Cerebellar nuclear complex (tissue), 1 donor: Measurements from ENCODE around the gene SEPTIN3.
"Not testable (repeated sequence)": the region's sequence is repeated elsewhere in the genome, so short reads cannot be mapped to it uniquely, and the experiment has no call there.

ENCODE experiments used
- DNase-seq, 2 experiments: peaks; one replicate each; lab custom pipeline; 2025; lab: John Stamatoyannopoulos, UW

Gene SEPTIN3

GRCh38 chr22:41940832-41941765 is 28.1 kb upstream of the SEPTIN3 start:
- peak in 1 of 2 experiments; percentile 87 for DNase-seq

- DNase-seq: no peak
Measured at GRCh38 chr22:41943661-41944209, 25.5 kb upstream of the SEPTIN3 start.

- DNase-seq: peak; percentile 51 to 74
Measured at GRCh38 chr22:41946629-41947423, 22.4 kb upstream of the SEPTIN3 start, which contains the start of gene CENPM. TSS of gene CENPM (minus strand) at chr22:41947152. CDS start at chr22:41947076, 76 bp downstream.

GRCh38 chr22:41947424-41948080 is 21.7 kb upstream of the SEPTIN3 start:
- no peak for DNase-seq

- DNase-seq: no peak
Measured at GRCh38 chr22:41948142-41948541, 21.1 kb upstream of the SEPTIN3 start.

GRCh38 chr22:41948928-41949296 is 20.3 kb upstream of the SEPTIN3 start:
- not testable (repeated sequence) for DNase-seq

GRCh38 chr22:41949297-41949965 is 19.8 kb upstream of the SEPTIN3 start:
- DNase-seq: no peak

GRCh38 chr22:41951898-41952474 is 17.3 kb upstream of the SEPTIN3 start, which contains the start of gene SMIM45:
TSS of gene SMIM45 (plus strand) at chr22:41952150.
- peak; percentile 68 to 85 for DNase-seq

GRCh38 chr22:41952713-41953112 is 16.5 kb upstream of the SEPTIN3 start:
- no peak for DNase-seq

GRCh38 chr22:41957941-41958556 is 11.2 kb upstream of the SEPTIN3 start:
- DNase-seq: no peak

GRCh38 chr22:41963453-41964111 is 5.7 kb upstream of the SEPTIN3 start:
- no peak for DNase-seq

GRCh38 chr22:41964112-41964491 is 5.1 kb upstream of the SEPTIN3 start:
- DNase-seq: no peak

GRCh38 chr22:41966225-41966606 is 3.0 kb upstream of the SEPTIN3 start:
- no peak for DNase-seq

GRCh38 chr22:41966607-41967240 is 2.5 kb upstream of the SEPTIN3 start:
- no peak for DNase-seq

GRCh38 chr22:41968601-41969000 is 642 bp upstream of the SEPTIN3 start:
- DNase-seq: no peak

GRCh38 chr22:41970601-41971000 is 1.4 kb downstream of the SEPTIN3 start:
- DNase-seq: no peak

- no peak for DNase-seq
Measured at GRCh38 chr22:41971431-41971830, 2.2 kb downstream of the SEPTIN3 start.

GRCh38 chr22:41974691-41975290 is 5.5 kb downstream of the SEPTIN3 start:
- DNase-seq: no peak
